Subcutaneous preadipocyte (primary cell): ENCODE results near the gene SDF4. TPM values are rescaled to one million over a fixed set of nuclear protein-coding genes. Genes with fewer than 3 reads are reported as not detected.

ENCODE experiments used
- small RNA-seq: library from RNA; depleted of rRNA; stranded (forward); fragments of <200 nt; gene quantifications from one replicate; pipeline ENCODE3, GENCODE V24; 2012
- total RNA-seq: library from RNA; depleted of rRNA; stranded (reverse); fragments of >200 nt; gene quantifications from 2 replicates; pipeline ENCODE4 v1.2.3, GENCODE V29; 2012

Gene SDF4, protein sequence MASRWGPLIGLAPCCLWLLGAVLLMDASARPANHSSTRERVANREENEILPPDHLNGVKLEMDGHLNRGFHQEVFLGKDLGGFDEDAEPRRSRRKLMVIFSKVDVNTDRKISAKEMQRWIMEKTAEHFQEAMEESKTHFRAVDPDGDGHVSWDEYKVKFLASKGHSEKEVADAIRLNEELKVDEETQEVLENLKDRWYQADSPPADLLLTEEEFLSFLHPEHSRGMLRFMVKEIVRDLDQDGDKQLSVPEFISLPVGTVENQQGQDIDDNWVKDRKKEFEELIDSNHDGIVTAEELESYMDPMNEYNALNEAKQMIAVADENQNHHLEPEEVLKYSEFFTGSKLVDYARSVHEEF
- total RNA-seq = 87.6 and 101 TPM in 2 replicates

GRCh38 chr1:1231400-1232207 lies at the start of gene SDF4:
Gene SDF4, minus strand, starts transcription at chr1:1232001. Its CDS starts 3,229 bp downstream, at chr1:1228772.

GRCh38 chr1:1273512-1274298 lies 41.9 kb upstream of the SDF4 start, which contains the start of gene UBE2J2:
Gene UBE2J2, minus strand, starts transcription at chr1:1273854. Its CDS starts 5,862 bp downstream, at chr1:1267992.

DNA sequence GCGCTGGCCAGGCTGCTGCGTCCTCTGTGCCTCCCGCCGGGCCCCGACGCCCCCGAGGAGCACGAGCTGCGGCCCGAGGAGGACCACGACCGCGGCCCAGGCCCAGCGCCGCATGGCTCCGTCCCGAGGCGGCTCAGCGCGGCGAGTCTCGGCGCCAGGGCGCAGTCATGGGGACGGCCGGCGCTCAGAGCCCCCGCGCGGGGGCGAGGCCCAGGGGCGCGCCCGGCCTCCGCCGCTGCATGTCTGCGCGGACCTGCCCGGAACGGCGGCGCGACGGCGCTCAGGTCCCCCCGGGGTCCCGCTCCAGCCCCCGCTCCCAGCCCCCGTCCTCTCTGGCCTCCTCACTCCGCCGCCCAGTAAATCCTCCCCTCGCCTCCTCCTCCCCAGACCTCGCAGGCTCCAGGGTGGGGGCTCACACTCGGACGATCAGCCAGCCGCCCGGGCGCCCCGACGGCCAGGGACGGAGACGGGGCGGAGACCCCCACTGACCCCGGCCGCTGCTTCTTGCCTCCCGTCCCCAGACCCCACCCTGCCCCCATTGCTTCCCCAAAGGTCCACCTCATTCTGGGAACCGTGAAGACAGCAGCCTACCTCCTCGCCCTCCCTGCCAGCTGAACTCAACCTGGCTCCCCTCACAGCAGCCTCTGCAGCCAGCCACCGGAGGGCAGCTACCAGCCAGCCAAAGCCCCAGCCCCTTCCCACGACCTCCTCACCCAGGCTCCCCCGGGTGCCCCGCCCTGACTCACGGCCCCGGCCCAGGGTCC lies 15.0 kb upstream of the SDF4 start, which contains the start of gene C1QTNF12:
Gene C1QTNF12, minus strand, starts transcription at position 146 of the 764 bp plus-strand sequence. Its CDS starts 32 bp downstream, at position 114.

GRCh38 chr1:1232208-1232795 lies 501 bp upstream of the SDF4 start, which contains the start of gene B3GALT6:
Gene B3GALT6, plus strand, starts transcription at chr1:1232237. Its CDS starts 42 bp downstream, at chr1:1232279.

GRCh38 chr1:1213345-1214265 lies 18.2 kb downstream of the SDF4 start, which contains the start of gene TNFRSF4:
Gene TNFRSF4, minus strand, starts transcription at chr1:1214153. Its CDS starts 26 bp downstream, at chr1:1214127.

GRCh38 chr1:1206376-1206965 lies 25.3 kb downstream of the SDF4 start, which contains the start of gene TNFRSF18:
Gene TNFRSF18, minus strand, starts transcription at chr1:1206592. Its CDS starts 21 bp downstream, at chr1:1206571.

GRCh38 chr1:1173793-1174415 lies 57.9 kb downstream of the SDF4 start, which contains the start of gene TTLL10:
Gene TTLL10, plus strand, starts transcription at chr1:1173880. Its CDS starts 5,336 bp downstream, at chr1:1179216.

Small RNA genes lying within 50 kb of the gene (small RNA-seq; reads per million reads assigned to genes)
- gene MIR200A (0.52 reads per million, percentile 31 among the genes with 10 or more reads in this experiment), gene MIR200B (0.57 reads per million, percentile 35 among the genes with 10 or more reads in this experiment), gene MIR429 (not detected)

Other genes starting within 250 kb of the SDF4 start
- not detected in 2 replicates for gene PERM1, start 249.9 kb downstream of the SDF4 start, total RNA-seq
- not detected in 2 replicates for gene HES4, start 231.9 kb downstream of the SDF4 start, total RNA-seq
- gene ISG15, start 218.5 kb downstream of the SDF4 start, total RNA-seq = 45.6 and 47.1 TPM in 2 replicates
- gene AGRN, start 211.9 kb downstream of the SDF4 start, total RNA-seq = 9.9 and 19.2 TPM in 2 replicates
- gene RNF223, start 157.7 kb downstream of the SDF4 start, total RNA-seq = not detected in 2 replicates
- 5.9 and 11.5 TPM in 2 replicates for gene C1orf159, start 115.9 kb downstream of the SDF4 start, total RNA-seq
- not detected in 2 replicates for gene TTLL10, start 58.1 kb downstream of the SDF4 start, total RNA-seq
- gene TNFRSF18, start 25.4 kb downstream of the SDF4 start, total RNA-seq = not detected in 2 replicates
- under 0.01 TPM in 1 of 2 replicates, not detected in the other for gene TNFRSF4, start 17.8 kb downstream of the SDF4 start, total RNA-seq
- gene B3GALT6, start 236 bp upstream of the SDF4 start, total RNA-seq = 20.6 and 22.3 TPM in 2 replicates
- gene C1QTNF12, start 14.7 kb upstream of the SDF4 start, total RNA-seq = 0.59 and 1.8 TPM in 2 replicates
- 26.5 and 41.6 TPM in 2 replicates for gene UBE2J2, start 41.9 kb upstream of the SDF4 start, total RNA-seq
- gene SCNN1D, start 48.4 kb upstream of the SDF4 start, total RNA-seq = 0.73 and 0.78 TPM in 2 replicates
- 33.6 and 37.8 TPM in 2 replicates for gene ACAP3, start 75.9 kb upstream of the SDF4 start, total RNA-seq
- gene PUSL1, start 76.6 kb upstream of the SDF4 start, total RNA-seq = 24.3 and 27.2 TPM in 2 replicates
- gene INTS11, start 92.7 kb upstream of the SDF4 start, total RNA-seq = 80.0 and 86.0 TPM in 2 replicates
- gene CPTP, start 92.8 kb upstream of the SDF4 start, total RNA-seq = 12.5 and 12.9 TPM in 2 replicates
- under 0.01 TPM in 2 replicates for gene TAS1R3, start 99.3 kb upstream of the SDF4 start, total RNA-seq
- 69.1 and 119 TPM in 2 replicates for gene DVL1, start 117.4 kb upstream of the SDF4 start, total RNA-seq
- gene MXRA8, start 126.6 kb upstream of the SDF4 start, total RNA-seq = 243 and 326 TPM in 2 replicates
- gene AURKAIP1, start 143.2 kb upstream of the SDF4 start, total RNA-seq = 113 and 124 TPM in 2 replicates
- 93.7 and 120 TPM in 2 replicates for gene CCNL2, start 167.3 kb upstream of the SDF4 start, total RNA-seq
- gene MRPL20, start 175.3 kb upstream of the SDF4 start, total RNA-seq = 80.2 and 101 TPM in 2 replicates
- 0.73 and 0.78 TPM in 2 replicates for gene ANKRD65, start 189.3 kb upstream of the SDF4 start, total RNA-seq
- gene VWA1, start 203.7 kb upstream of the SDF4 start, total RNA-seq = 0.73 and 2.2 TPM in 2 replicates
- gene ATAD3C, start 217.7 kb upstream of the SDF4 start, total RNA-seq = 0.20 TPM in 1 of 2 replicates, not detected in the other
- 14.3 and 36.0 TPM in 2 replicates for gene ATAD3B, start 239.8 kb upstream of the SDF4 start, total RNA-seq